IMR-90 (cell line): ENCODE measurements around the gene HCRTR1.

Source experiments
- CHD1 ChIP-seq: IDR thresholded peaks from 2 replicates; pipeline ENCODE4 v1.6.1; 2012; ENCODE audit warnings: low read depth, low read length, improper control_type of control experiment
- CTCF ChIP-seq: conservative IDR thresholded peaks from 2 replicates; pipeline ENCODE4 v1.5.1; 2012; ENCODE audit warnings: mild to moderate bottlenecking, low read depth, low read length, improper control_type of control experiment
- NFE2L2 ChIP-seq: fragments of 150-350 bp; IDR thresholded peaks from 2 replicates; pipeline ENCODE4 v1.6.1; 2016; ENCODE audit warnings: low read depth, mild to moderate bottlenecking, low read length
- POLR2A ChIP-seq: IDR thresholded peaks from 2 replicates; pipeline ENCODE4 v1.6.1; 2012; ENCODE audit warnings: mild to moderate bottlenecking, low read depth, low read length
- SMC3 ChIP-seq: fragments of 150-350 bp; IDR thresholded peaks from 2 replicates; pipeline ENCODE4 v1.6.1; 2016; ENCODE audit warnings: low read depth, mild to moderate bottlenecking, antibody characterized with exemption, low read length, moderate library complexity

GRCh38 chr1:31568895-31569595, 48.4 kb upstream of the HCRTR1 start:
- TF ChIP-seq CTCF (no peak), CHD1 (no peak), NFE2L2 (no peak), POLR2A (no peak), SMC3 (no peak)
